HG03378 (cell line): ENCODE results near the gene RBFOX2.

Experiments
- ATAC-seq: cut with Tn5 transposase; IDR thresholded peaks from one replicate; pipeline ENCODE4 v1.9.1; 2021; ENCODE audit warnings: mild to moderate bottlenecking, moderate library complexity; ENCODE audit not compliant: unreplicated experiment

The RBFOX2 gene

DNA sequence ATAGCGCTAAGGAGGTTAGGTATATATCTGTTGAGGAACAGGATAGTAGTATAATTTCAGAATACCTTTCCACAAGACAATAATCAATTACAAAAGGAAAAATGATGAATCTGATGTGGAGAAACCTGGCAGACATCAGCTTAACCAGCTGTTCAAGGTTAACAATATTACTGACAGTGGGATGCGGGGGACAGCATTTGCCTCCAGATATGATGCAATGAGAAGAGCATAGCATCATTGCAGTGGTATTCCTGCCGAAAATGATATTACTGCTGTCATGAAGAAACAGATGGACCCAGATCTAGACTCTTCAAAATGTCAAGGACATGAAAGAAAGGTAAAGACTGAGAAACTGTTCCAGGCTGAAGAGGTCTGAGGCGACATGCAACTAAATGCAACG is 49.7 kb downstream of the RBFOX2 start:
- ATAC-seq = no peak

GRCh38 chr22:35978201-35978600 is 50.4 kb downstream of the RBFOX2 start:
- ATAC-seq = no peak

DNA sequence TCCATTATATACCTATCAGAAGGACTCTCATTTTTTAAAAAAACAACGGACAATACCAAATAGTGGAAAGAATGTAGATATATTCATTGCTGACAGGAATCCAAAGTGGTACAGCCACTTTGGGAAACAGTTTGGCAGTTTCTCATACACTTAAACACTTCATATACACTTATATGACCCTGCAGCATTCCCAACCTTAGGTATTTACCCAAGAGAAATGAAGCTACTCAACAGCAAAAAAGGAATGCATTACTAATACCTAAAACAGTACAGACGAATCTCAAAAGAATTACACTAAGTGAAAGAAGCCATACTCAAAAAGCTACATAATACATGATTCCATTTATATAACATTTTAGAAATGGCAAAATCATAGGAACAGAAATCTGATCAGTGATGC is 51.5 kb downstream of the RBFOX2 start:
- no peak for ATAC-seq

- ATAC-seq = no peak
These were observed 55.2 kb downstream of the RBFOX2 start for GRCh38 chr22:35973388-35973787.

- no peak for ATAC-seq
These were observed 56.1 kb downstream of the RBFOX2 start for GRCh38 chr22:35972559-35972958.

- no peak for ATAC-seq
These were observed 57.0 kb downstream of the RBFOX2 start for GRCh38 chr22:35971456-35972119.

- ATAC-seq = no peak
These were observed 57.8 kb downstream of the RBFOX2 start for GRCh38 chr22:35970616-35971455.

DNA sequence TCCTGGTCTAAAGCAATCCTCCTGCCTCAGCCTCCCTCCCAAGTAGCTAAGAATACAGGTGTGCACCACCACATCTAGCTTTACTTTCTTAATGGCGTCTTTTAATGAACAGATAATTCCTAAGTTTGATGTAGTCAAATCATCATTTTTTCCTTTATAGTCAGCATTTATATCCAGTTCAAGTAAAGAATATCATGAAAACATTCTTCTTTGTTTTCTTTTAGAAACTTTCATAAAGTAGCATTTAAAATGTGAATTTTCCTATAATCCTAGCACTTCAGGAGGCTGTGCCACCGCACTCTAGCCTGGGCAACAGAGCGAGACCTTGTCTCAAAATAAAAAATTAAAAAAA is 61.6 kb downstream of the RBFOX2 start:
- ATAC-seq = no peak

- ATAC-seq = no peak
These were observed 62.1 kb downstream of the RBFOX2 start for GRCh38 chr22:35966314-35967045.

GRCh38 chr22:35963237-35963810 is 65.3 kb downstream of the RBFOX2 start:
- no peak for ATAC-seq

- ATAC-seq = no peak
These were observed 66.9 kb downstream of the RBFOX2 start for GRCh38 chr22:35961480-35962295.

DNA sequence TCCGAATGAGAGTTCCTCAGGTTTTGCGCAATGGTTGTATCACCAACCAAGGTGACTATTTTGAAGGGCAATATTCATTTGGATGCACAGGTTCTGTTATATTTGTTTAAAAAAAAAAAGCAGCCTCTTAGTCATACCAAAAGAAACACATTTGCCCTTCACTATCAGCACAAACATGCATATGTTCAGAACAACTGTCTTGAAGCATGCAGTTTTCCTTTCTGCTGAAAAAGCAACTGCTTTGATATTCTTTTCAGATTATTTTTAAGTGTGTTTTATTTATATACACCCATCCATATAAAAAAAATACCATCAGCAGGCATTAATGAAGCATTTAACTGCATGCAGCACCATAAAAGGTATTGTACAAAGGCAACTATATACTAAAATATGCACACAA is 67.8 kb downstream of the RBFOX2 start:
- no peak for ATAC-seq

- ATAC-seq = no peak
These were observed 69.4 kb downstream of the RBFOX2 start for GRCh38 chr22:35959121-35959800.

GRCh38 chr22:35958334-35958733 is 70.3 kb downstream of the RBFOX2 start:
- ATAC-seq = no peak

GRCh38 chr22:35957589-35957988 is 71.0 kb downstream of the RBFOX2 start:
- no peak for ATAC-seq

GRCh38 chr22:35956850-35957249 is 71.8 kb downstream of the RBFOX2 start:
- ATAC-seq = no peak

DNA sequence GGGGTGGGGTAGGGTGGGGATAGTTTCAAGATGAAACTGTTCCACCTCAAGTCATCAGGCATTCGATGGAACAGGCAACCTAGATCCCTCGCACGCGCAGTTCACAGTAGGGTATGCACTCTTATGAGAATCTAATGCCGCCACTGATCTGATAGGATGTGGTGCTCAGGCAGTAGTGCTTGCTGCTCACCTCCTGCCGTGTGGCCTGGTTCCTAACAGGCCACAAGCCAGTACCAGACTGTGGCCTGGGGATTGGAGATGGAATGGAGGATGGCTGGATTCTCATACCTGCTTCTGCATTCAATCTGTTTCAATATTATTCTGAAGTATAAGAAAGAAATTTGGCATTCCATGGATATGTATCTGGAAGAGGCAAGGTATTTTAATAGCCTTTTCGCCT is 73.1 kb downstream of the RBFOX2 start:
- ATAC-seq = no peak

GRCh38 chr22:35952576-35952975 is 76.0 kb downstream of the RBFOX2 start:
- no peak for ATAC-seq

DNA sequence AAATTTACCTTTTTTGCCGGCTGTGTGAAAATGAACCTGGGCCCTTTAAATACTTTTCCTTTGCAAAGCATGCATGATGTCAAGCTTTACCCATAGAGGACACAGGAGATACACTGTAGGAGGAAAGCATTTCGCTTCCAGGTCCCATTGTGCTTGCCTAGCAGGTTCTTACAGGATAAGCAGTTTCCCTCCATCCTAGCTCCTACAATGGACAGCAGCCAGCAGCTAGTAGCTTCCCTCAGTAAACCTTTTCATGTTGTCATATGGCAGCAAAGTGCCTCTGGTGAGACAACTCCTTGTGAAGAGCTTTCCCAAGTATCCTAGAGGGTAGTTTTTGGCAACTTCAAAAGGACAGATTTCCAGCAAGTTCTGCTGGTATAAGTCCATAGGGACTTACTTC is 78.4 kb downstream of the RBFOX2 start:
- no peak for ATAC-seq

- ATAC-seq = no peak
These were observed 79.4 kb downstream of the RBFOX2 start for GRCh38 chr22:35949243-35949642.
